ENCODE data around the gene PARM1.
A peak's percentile ranks its signal among the peaks of the same experiment; 100 is the strongest.

The PARM1 gene

GRCh38 chr4:74932832-74933561, at the start of gene PARM1:
TSS of gene PARM1 (plus strand) at chr4:74933116. CDS start at chr4:74933328, 212 bp downstream.
- DNase-seq: peak; percentile 25 to 70

GRCh38 chr4:74884266-74884665, 48.6 kb upstream of the PARM1 start:
- no peak for DNase-seq

GRCh38 chr4:74886484-74886883, 46.4 kb upstream of the PARM1 start:
- DNase-seq: no peak

GRCh38 chr4:74890341-74890740, 42.6 kb upstream of the PARM1 start:
- DNase-seq: no peak

- DNase-seq: no peak
Measured at GRCh38 chr4:74891037-74891436, 41.9 kb upstream of the PARM1 start.

- no peak for DNase-seq
Measured at GRCh38 chr4:74893171-74893570, 39.7 kb upstream of the PARM1 start.

- no peak for DNase-seq
Measured at GRCh38 chr4:74896595-74896994, 36.3 kb upstream of the PARM1 start.

- no peak for DNase-seq
Measured at GRCh38 chr4:74897386-74897785, 35.5 kb upstream of the PARM1 start.

- no peak for DNase-seq
Measured at GRCh38 chr4:74900862-74901261, 32.1 kb upstream of the PARM1 start.

- no peak for DNase-seq
Measured at GRCh38 chr4:74904509-74905065, 28.3 kb upstream of the PARM1 start.

- DNase-seq: no peak
Measured at GRCh38 chr4:74906771-74907170, 26.1 kb upstream of the PARM1 start.

- DNase-seq: no peak
Measured at GRCh38 chr4:74919783-74920182, 13.1 kb upstream of the PARM1 start.

- no peak for DNase-seq
Measured at GRCh38 chr4:74920704-74921103, 12.2 kb upstream of the PARM1 start.

GRCh38 chr4:74921490-74921889, 11.4 kb upstream of the PARM1 start:
- no peak for DNase-seq

GRCh38 chr4:74926007-74926406, 6.9 kb upstream of the PARM1 start:
- DNase-seq: no peak

GRCh38 chr4:74930162-74930561, 2.8 kb upstream of the PARM1 start:
- no peak for DNase-seq

- no peak for DNase-seq
Measured at GRCh38 chr4:74931376-74931775, 1.5 kb upstream of the PARM1 start.

GRCh38 chr4:74932010-74932409, 906 bp upstream of the PARM1 start:
- DNase-seq: no peak

GRCh38 chr4:74933562-74934015, 673 bp downstream of the PARM1 start:
- DNase-seq: peak in 1 of 2 donors; percentile 3

- peak in 1 of 2 donors; percentile 1 for DNase-seq
Measured at GRCh38 chr4:74934016-74934831, 1.3 kb downstream of the PARM1 start.

- DNase-seq: no peak
Measured at GRCh38 chr4:74934888-74935287, 2.0 kb downstream of the PARM1 start.

- DNase-seq: no peak
Measured at GRCh38 chr4:74941123-74941522, 8.2 kb downstream of the PARM1 start.

- no peak for DNase-seq
Measured at GRCh38 chr4:74942251-74942917, 9.5 kb downstream of the PARM1 start.
